Ovary (tissue), 3 donors: ENCODE data around the gene RING1.

Experiments
- CTCF ChIP-seq, 3 donors: fragments of 450-650 bp in 2 of 3; fragments of 200-600 bp in 1 of 3; IDR thresholded peaks; one replicate each; pipeline versions ENCODE4 v1.5.1 to v1.8.0; 2016 to 2022; ENCODE audit warnings: antibody characterized with exemption in 3 of 3, mild to moderate bottlenecking in 1 of 3
- EP300 ChIP-seq: sonication (generic); formaldehyde crosslinking; IDR thresholded peaks from one replicate; pipeline ENCODE4 v1.6.1; 2017; ENCODE audit warnings: antibody characterized with exemption
- POLR2A ChIP-seq: fragments of 450-650 bp; IDR thresholded peaks from one replicate; pipeline ENCODE4 v1.6.1; 2017; ENCODE audit warnings: antibody characterized with exemption, mild to moderate bottlenecking, moderate library complexity
- donor health status: DM: no; HTN: no; CAD: no.

GRCh38 chr6:33201147-33201545 is 7.2 kb upstream of the RING1 start:
- TF ChIP-seq CTCF (IDR thresholded peaks at IDR 0.05) (peak in 1 of 3 donors; percentile 16), EP300 (no peak), POLR2A (no peak)
